Common myeloid progenitor, CD34-positive (primary cell): ENCODE results near the gene CCNH.
A peak's percentile ranks its signal among the peaks of the same experiment; 100 is the strongest.

ENCODE experiments used
- CTCF ChIA-PET: fragments of 350-600 bp; sonication (Branson Sonifier 250); formaldehyde crosslinking; loops from one replicate; lab custom pipeline; 2021; ENCODE audit warnings: antibody characterized with exemption; lab: Charles Lee
- POLR2A ChIA-PET: fragments of 350-600 bp; sonication (Branson Sonifier 250); formaldehyde crosslinking; loops from one replicate; lab custom pipeline; 2021; ENCODE audit warnings: antibody characterized with exemption; lab: Charles Lee
- DNase-seq, 3 donors: peaks; one replicate each; pipeline versions ENCODE4 v3.0.0 to v3.0.0-alpha.2; 2013
- H3K27ac ChIP-seq, 2 experiments: 1 replicate in 1 of 2; 2 replicates in 1 of 2; pipeline ENCODE4 v1.7.0; 2013; ENCODE audit warnings: inconsistent platforms in 2 of 2, low read length in 2 of 2, mild to moderate bottlenecking in 2 of 2, low read depth in 1 of 2, moderate library complexity in 1 of 2; ENCODE audit not compliant: severe bottlenecking in 2 of 2, insufficient read depth in 1 of 2, poor library complexity in 1 of 2
- H3K27me3 ChIP-seq, 5 experiments: replicated peaks in 2 of 5; 1 replicate in 3 of 5; 2 replicates in 2 of 5; pipeline versions ENCODE4 v1.6.1 to v1.7.0; 2013; ENCODE audit warnings: low read length in 4 of 5, mild to moderate bottlenecking in 2 of 5, moderate library complexity in 2 of 5, inconsistent platforms in 1 of 5; ENCODE audit not compliant: insufficient read depth in 5 of 5, control insufficient read depth in 4 of 5
- H3K36me3 ChIP-seq, 4 experiments: 1 replicate in 2 of 4; 2 replicates in 2 of 4; pipeline versions ENCODE4 v1.6.1 to v1.7.0; 2013; ENCODE audit warnings: low read length in 3 of 4, control low read depth in 1 of 4, mild to moderate bottlenecking in 1 of 4; ENCODE audit not compliant: control insufficient read depth in 4 of 4, insufficient read depth in 4 of 4
- H3K4me1 ChIP-seq, 4 experiments: 1 replicate in 3 of 4; 2 replicates in 1 of 4; pipeline versions ENCODE4 v1.6.1 to v1.7.1; 2013; ENCODE audit warnings: low read length in 3 of 4, mild to moderate bottlenecking in 3 of 4, control low read depth in 1 of 4, inconsistent platforms in 1 of 4, moderate library complexity in 1 of 4; ENCODE audit not compliant: control insufficient read depth in 4 of 4, insufficient read depth in 4 of 4; ENCODE audit errors: control extremely low read depth in 1 of 4
- H3K4me3 ChIP-seq, 7 experiments: 1 replicate in 4 of 7; 2 replicates in 3 of 7; pipeline versions ENCODE4 v1.5.1 to v1.7.0; 2013; ENCODE audit warnings: mild to moderate bottlenecking in 7 of 7, low read length in 6 of 7, moderate library complexity in 6 of 7, inconsistent platforms in 2 of 7, low read depth in 2 of 7, control low read depth in 1 of 7; ENCODE audit not compliant: insufficient read depth in 4 of 7, control insufficient read depth in 1 of 7; ENCODE audit errors: extremely low read depth in 1 of 7
- H3K9me3 ChIP-seq, 5 experiments: 1 replicate in 4 of 5; 2 replicates in 1 of 5; pipeline versions ENCODE4 v1.6.1 to v1.7.1; 2013; ENCODE audit warnings: low read length in 4 of 5, mild to moderate bottlenecking in 2 of 5, inconsistent platforms in 1 of 5, low read depth in 1 of 5, moderate library complexity in 1 of 5; ENCODE audit not compliant: control insufficient read depth in 4 of 5, insufficient read depth in 2 of 5; ENCODE audit errors: control extremely low read depth in 1 of 5
- WGBS: methylation state at CpG from one replicate; pipeline ENCODE4 v1.1.5; 2013; ENCODE audit not compliant: insufficient coverage; 5-methylcytosine and 5-hydroxymethylcytosine counted together

Gene CCNH

GRCh38 chr5:87405472-87406155 is 7.1 kb downstream of the CCNH start:
- Histone ChIP-seq H3K4me1 (peaks cover 0 to 1% (median under 1%) of the 10 kb centered on the region in 4 experiments), H3K9me3 (no peaks in the 10 kb centered on the region), H3K36me3 (peaks cover 8 to 90% (median 57%) of the 10 kb centered on the region in 4 experiments), H3K27me3 (no peaks in the 10 kb centered on the region), H3K27ac (no peak overlapping the region), H3K4me3 (no peak overlapping the region)
- ChIA-PET CTCF (interaction anchor here (1.1 kb wide), 1 partner anchor 10 kb away, joined by 3 read pairs; no protein-coding TSS in a partner anchor), POLR2A (no interaction called here)
- 100% methylated on average over 2 of the region's 2 CpGs for WGBS
- DNase-seq = no peak

GRCh38 chr5:87404359-87404758 is 8.4 kb downstream of the CCNH start:
- 40% methylated on average over 1 of the region's 2 CpGs for WGBS
- Histone ChIP-seq H3K27me3 (no peaks in the 10 kb centered on the region), H3K4me1 (peaks cover 0 to 9% (median 8%) of the 10 kb centered on the region in 4 experiments), H3K36me3 (peaks cover 5 to 87% (median 56%) of the 10 kb centered on the region in 4 experiments), H3K27ac (no peak overlapping the region), H3K9me3 (no peaks in the 10 kb centered on the region), H3K4me3 (no peak overlapping the region)
- CTCF ChIA-PET = interaction anchor here (1.2 kb wide), 1 partner anchor 334 kb away, joined by 3 read pairs; no protein-coding TSS in a partner anchor
- DNase-seq = peak in 1 of 3 donors; percentile 46
- POLR2A ChIA-PET = no interaction called here

- Histone ChIP-seq H3K36me3 (peaks cover 5 to 87% (median 57%) of the 10 kb centered on the region in 4 experiments), H3K4me3 (no peak overlapping the region), H3K27me3 (no peaks in the 10 kb centered on the region), H3K27ac (no peak overlapping the region), H3K4me1 (peaks cover 0 to 12% (median 9%) of the 10 kb centered on the region in 4 experiments), H3K9me3 (no peaks in the 10 kb centered on the region)
- ChIA-PET POLR2A (interaction anchor here (0.6 kb wide), 1 partner anchor 655 kb away, joined by 4 read pairs; no protein-coding TSS in a partner anchor), CTCF (interaction anchor here (1.2 kb wide), 2 partner anchors 334 to 417 kb away, joined by 3 read pairs; no protein-coding TSS in a partner anchor)
- WGBS = no CpG with 5 or more reads among the region's 3 CpGs
- no peak for DNase-seq
Observed at GRCh38 chr5:87403899-87404298, 8.8 kb downstream of the CCNH start.

- Histone ChIP-seq H3K27ac (no peak overlapping the region), H3K9me3 (no peaks in the 10 kb centered on the region), H3K27me3 (no peaks in the 10 kb centered on the region), H3K4me3 (no peak overlapping the region), H3K4me1 (peaks cover 0 to 12% (median 9%) of the 10 kb centered on the region in 4 experiments), H3K36me3 (peaks cover 3 to 86% (median 54%) of the 10 kb centered on the region in 4 experiments)
- 100% methylated on average over 3 of the region's 3 CpGs for WGBS
- DNase-seq = no peak
- ChIA-PET CTCF (interaction anchor here (1.0 to 1.5 kb wide), 3 partner anchors 8 to 417 kb away, joined by 3 read pairs; no protein-coding TSS in a partner anchor), POLR2A (interaction anchor here (0.6 kb wide), 2 partner anchors 373 to 655 kb away, joined by 3 to 4 read pairs; no protein-coding TSS in a partner anchor)
Observed at GRCh38 chr5:87403409-87403808, 9.3 kb downstream of the CCNH start.

GRCh38 chr5:87401626-87402025 is 11.1 kb downstream of the CCNH start:
- no peak for DNase-seq
- Histone ChIP-seq H3K36me3 (peaks cover 0 to 84% (median 53%) of the 10 kb centered on the region in 4 experiments), H3K4me3 (no peak overlapping the region), H3K27me3 (no peaks in the 10 kb centered on the region), H3K4me1 (peaks cover 0 to 12% (median 9%) of the 10 kb centered on the region in 4 experiments), H3K27ac (no peak overlapping the region), H3K9me3 (no peaks in the 10 kb centered on the region)
- ChIA-PET POLR2A (no interaction called here), CTCF (interaction anchor here (0.6 kb wide), 1 partner anchor 13 kb away, joined by 3 read pairs; no protein-coding TSS in a partner anchor)

- Histone ChIP-seq H3K27me3 (no peaks in the 10 kb centered on the region), H3K9me3 (no peaks in the 10 kb centered on the region), H3K4me1 (peaks cover 0 to 12% (median 9%) of the 10 kb centered on the region in 4 experiments), H3K36me3 (peaks cover 0 to 83% (median 51%) of the 10 kb centered on the region in 4 experiments), H3K27ac (no peak overlapping the region), H3K4me3 (no peak overlapping the region)
- ChIA-PET POLR2A (interaction anchor here (0.9 kb wide), 1 partner anchor 12 kb away, joined by 3 read pairs; the partner anchor contains the start of gene CCNH), CTCF (interaction anchor here (0.8 to 3.2 kb wide), 12 partner anchors 8 to 520 kb away, joined by 3 to 13 read pairs (median 5); partner anchors contain the start of gene CCNH)
- WGBS = 0% methylated on average over 1 of the region's 4 CpGs
- DNase-seq = peak; percentile 38 to 53 (median 51)
Observed at GRCh38 chr5:87400305-87400899, 12.3 kb downstream of the CCNH start.
